A549 treated with dexamethasone at 1 μM for 4 hours (cell line): ENCODE measurements around the gene CTAGE8. TPM values are rescaled to one million over a fixed set of nuclear protein-coding genes. Genes with fewer than 3 reads are reported as not detected.

Experiments
- total RNA-seq: library from RNA; stranded (reverse); fragments of 200-300 nt; extraction: Qiagen RNA extraction; gene quantifications from 5 replicates; pipeline ENCODE4 v1.2.3, GENCODE V29; 2022

CTAGE8 gene
- not detected in 5 replicates for total RNA-seq

GRCh38 chr7:144269188-144269587 lies at the start of gene CTAGE8:
TSS of gene CTAGE8 (minus strand) at chr7:144269288. CDS start at chr7:144269250, 38 bp downstream.

GRCh38 chr7:144311872-144312469 lies 42.9 kb upstream of the CTAGE8 start, which contains the start of gene OR2A1:
TSS of gene OR2A1 (plus strand) at chr7:144312419. CDS start at chr7:144318125, 5,706 bp downstream.

GRCh38 chr7:144264692-144265091 lies 4.4 kb downstream of the CTAGE8 start, which contains the start of gene OR2A7:
TSS of gene OR2A7 (minus strand) at chr7:144264792. CDS start at chr7:144259628, 5,164 bp downstream.

GRCh38 chr7:144239365-144239764 lies 29.7 kb downstream of the CTAGE8 start, which contains the start of gene OR2A42:
TSS of gene OR2A42 (minus strand) at chr7:144239605. CDS start at chr7:144232843, 6,762 bp downstream.

Other genes starting within 250 kb of the CTAGE8 start
- gene OR2A5, start 220.3 kb downstream of the CTAGE8 start, total RNA-seq = not detected in 5 replicates
- gene OR2A25, start 199.5 kb downstream of the CTAGE8 start, total RNA-seq = not detected in 5 replicates
- not detected in 5 replicates for gene OR2A12, start 183.0 kb downstream of the CTAGE8 start, total RNA-seq
- gene OR2A2, start 159.7 kb downstream of the CTAGE8 start, total RNA-seq = not detected in 5 replicates
- not detected in 5 replicates for gene OR2A14, start 146.1 kb downstream of the CTAGE8 start, total RNA-seq
- 0.05 TPM in 2 of 5 replicates, not detected in the others for gene CTAGE4, start 85.8 kb downstream of the CTAGE8 start, total RNA-seq
- gene ARHGEF35, start 73.5 kb downstream of the CTAGE8 start, total RNA-seq = 0.37 to 0.68 TPM (median 0.46 TPM) in 5 replicates
- not detected in 5 replicates for gene OR2A42, start 29.7 kb downstream of the CTAGE8 start, total RNA-seq
- gene OR2A7, start 4.5 kb downstream of the CTAGE8 start, total RNA-seq = not detected in 5 replicates
- gene OR2A1, start 43.1 kb upstream of the CTAGE8 start, total RNA-seq = not detected in 5 replicates
- 2.9 to 3.2 TPM (median 3.0 TPM) in 5 replicates for gene ARHGEF5, start 86.1 kb upstream of the CTAGE8 start, total RNA-seq
- not detected in 5 replicates for gene NOBOX, start 134.4 kb upstream of the CTAGE8 start, total RNA-seq